GM18909 (cell line): ENCODE results near the gene RPL22.
A peak's percentile ranks its signal among the peaks of the same experiment; 100 is the strongest.

Experiments
- ATAC-seq: cut with Tn5 transposase; IDR thresholded peaks from one replicate; pipeline ENCODE4 v1.9.1; 2021; ENCODE audit warnings: mild to moderate bottlenecking; ENCODE audit not compliant: unreplicated experiment, poor library complexity

The RPL22 gene

GRCh38 chr1:6199298-6200187 lies at the start of gene RPL22:
RPL22 (minus strand) TSS chr1:6199595; CDS start chr1:6199573, 22 bp downstream.
- ATAC-seq, result peak; percentile 95

GRCh38 chr1:6248161-6248776 lies 48.9 kb upstream of the RPL22 start:
- ATAC-seq, result no peak

GRCh38 chr1:6247651-6248050 lies 48.3 kb upstream of the RPL22 start:
- no peak for ATAC-seq

GRCh38 chr1:6246497-6247467 lies 47.4 kb upstream of the RPL22 start:
- no peak for ATAC-seq

- ATAC-seq, result no peak
Measured at GRCh38 chr1:6245869-6246496, 46.6 kb upstream of the RPL22 start.

GRCh38 chr1:6245086-6245868 lies 45.9 kb upstream of the RPL22 start:
- peak; percentile 55 for ATAC-seq

GRCh38 chr1:6244401-6245049 lies 45.1 kb upstream of the RPL22 start:
- ATAC-seq, result no peak

- no peak for ATAC-seq
Measured at GRCh38 chr1:6243993-6244392, 44.6 kb upstream of the RPL22 start, which contains the start of gene HES3. HES3 (plus strand) TSS chr1:6244179; CDS start chr1:6244366, 187 bp downstream.

GRCh38 chr1:6243053-6243834 lies 43.8 kb upstream of the RPL22 start:
- ATAC-seq, result no peak

- ATAC-seq, result no peak
Measured at GRCh38 chr1:6241887-6242740, 42.7 kb upstream of the RPL22 start.

- ATAC-seq, result no peak
Measured at GRCh38 chr1:6241107-6241886, 41.9 kb upstream of the RPL22 start.

GRCh38 chr1:6239950-6240768 lies 40.8 kb upstream of the RPL22 start:
- no peak for ATAC-seq

- no peak for ATAC-seq
Measured at GRCh38 chr1:6239213-6239752, 39.9 kb upstream of the RPL22 start.

- ATAC-seq, result no peak
Measured at GRCh38 chr1:6237093-6237492, 37.7 kb upstream of the RPL22 start.

GRCh38 chr1:6235296-6235677 lies 35.9 kb upstream of the RPL22 start:
- ATAC-seq, result no peak
